GM23338 (cell line): ENCODE data around the gene AFAP1L2. TPM values are rescaled to one million over a fixed set of nuclear protein-coding genes. Genes with fewer than 3 reads are reported as not detected.

Source experiments
- ATAC-seq: fragments of 200-7000 bp; cut with Tn5 transposase; 3 replicates; pipeline ENCODE4 v1.9.1; 2020
- DNase-seq: peaks from one replicate; pipeline ENCODE4 v3.0.0-alpha.2; 2015; ENCODE audit warnings: low spot score
- H2AFZ ChIP-seq: fragments of 200-600 bp; sonication (generic); 2 replicates; pipeline ENCODE4 v1.8.0; 2016; ENCODE audit warnings: antibody characterized with exemption, mild to moderate bottlenecking, moderate library complexity
- H3F3A ChIP-seq: fragments of 200-600 bp; sonication (generic); replicated peaks from 2 replicates; pipeline ENCODE4 v1.8.0; 2017; ENCODE audit warnings: antibody characterized with exemption, mixed run types, low read depth
- H3K27ac ChIP-seq: fragments of 200-600 bp; sonication (generic); 2 replicates; pipeline ENCODE4 v1.6.1; 2016; ENCODE audit warnings: low read depth
- H3K27me3 ChIP-seq: fragments of 200-600 bp; sonication (generic); 2 replicates; pipeline ENCODE4 v1.8.0; 2016; ENCODE audit warnings: mild to moderate bottlenecking, mixed run types, moderate library complexity; ENCODE audit not compliant: insufficient read depth
- H3K36me3 ChIP-seq: fragments of 200-600 bp; sonication (generic); 2 replicates; pipeline ENCODE4 v1.8.0; 2016; ENCODE audit warnings: mild to moderate bottlenecking; ENCODE audit not compliant: insufficient read depth
- H3K4me1 ChIP-seq: fragments of 200-600 bp; sonication (generic); 2 replicates; pipeline ENCODE4 v1.8.0; 2016; ENCODE audit warnings: mild to moderate bottlenecking, moderate library complexity; ENCODE audit not compliant: insufficient read depth
- H3K4me2 ChIP-seq: fragments of 200-600 bp; sonication (generic); 2 replicates; pipeline ENCODE4 v1.7.1; 2017; ENCODE audit warnings: mixed run types
- H3K4me3 ChIP-seq: fragments of 200-600 bp; sonication (generic); 2 replicates; pipeline ENCODE4 v1.6.1; 2016; ENCODE audit warnings: mixed run types
- H3K79me2 ChIP-seq: fragments of 200-600 bp; sonication (generic); replicated peaks from 2 replicates; pipeline ENCODE4 v1.8.0; 2017; ENCODE audit warnings: mild to moderate bottlenecking; ENCODE audit not compliant: insufficient read depth
- H3K9me2 ChIP-seq: fragments of 200-600 bp; sonication (generic); 2 replicates; pipeline ENCODE4 v1.8.0; 2017; ENCODE audit not compliant: insufficient read depth
- H4K20me1 ChIP-seq: fragments of 200-600 bp; sonication (generic); replicated peaks from 2 replicates; pipeline ENCODE4 v1.8.0; 2017; ENCODE audit warnings: mild to moderate bottlenecking; ENCODE audit not compliant: insufficient read depth
- H3K27ac Mint-ChIP-seq: 2 replicates; pipeline ENCODE4 v1.8.0; 2020; ENCODE audit warnings: inconsistent platforms, mild to moderate bottlenecking, moderate library complexity, mixed read lengths
- H3K27me3 Mint-ChIP-seq: 3 replicates; pipeline ENCODE4 v1.8.0; 2022; ENCODE audit warnings: low read depth, mild to moderate bottlenecking, moderate library complexity, mixed read lengths, inconsistent platforms; ENCODE audit not compliant: insufficient read depth, poor library complexity
- H3K36me3 Mint-ChIP-seq: 3 replicates; pipeline ENCODE4 v1.8.0; 2021; ENCODE audit warnings: low read depth, mild to moderate bottlenecking, inconsistent platforms, moderate library complexity, mixed read lengths
- H3K4me1 Mint-ChIP-seq: 3 replicates; pipeline ENCODE4 v1.8.0; 2020; ENCODE audit warnings: mild to moderate bottlenecking, inconsistent platforms, mixed read lengths
- H3K4me3 Mint-ChIP-seq: 3 replicates; pipeline ENCODE4 v1.8.0; 2021; ENCODE audit warnings: moderate library complexity, mild to moderate bottlenecking, inconsistent platforms, mixed read lengths
- H3K9me3 Mint-ChIP-seq: 3 replicates; pipeline ENCODE4 v1.8.0; 2020; ENCODE audit warnings: moderate library complexity, mild to moderate bottlenecking, inconsistent platforms, mixed read lengths
- CREB1 ChIP-seq: fragments of 250-450 bp; sonication (Bioruptor Pico); IDR thresholded peaks from 2 replicates; pipeline ENCODE4 v1.5.0; 2020; ENCODE audit warnings: low read depth, mild to moderate bottlenecking, moderate library complexity
- CTCF ChIP-seq, 2 experiments: fragments of 200-600 bp in 1 of 2; sonication (generic) in 1 of 2; conservative IDR thresholded peaks; 2 replicates each; pipeline versions ENCODE4 v1.5.1 to v1.6.1; 2016 to 2017; ENCODE audit warnings: antibody characterized with exemption in 2 of 2, low read depth in 2 of 2, mild to moderate bottlenecking in 2 of 2, moderate library complexity in 1 of 2
- ETS1 ChIP-seq: IDR thresholded peaks from 2 replicates; pipeline ENCODE4 v1.6.1; 2016; ENCODE audit warnings: antibody characterized with exemption
- EZH2 ChIP-seq: fragments of 200-600 bp; sonication (generic); IDR thresholded peaks from one replicate; pipeline ENCODE4 v1.8.0; 2017; ENCODE audit warnings: antibody characterized with exemption, mild to moderate bottlenecking, low read depth; ENCODE audit not compliant: unreplicated experiment
- EZH2phosphoT487 ChIP-seq: fragments of 200-600 bp; sonication (generic); IDR thresholded peaks from one replicate; pipeline ENCODE4 v1.8.1; 2018; ENCODE audit warnings: antibody characterized with exemption; ENCODE audit not compliant: unreplicated experiment
- NANOG ChIP-seq: IDR thresholded peaks from 2 replicates; pipeline ENCODE4 v1.6.1; 2016; ENCODE audit warnings: antibody characterized with exemption, borderline replicate concordance
- POLR2AphosphoS5 ChIP-seq: IDR thresholded peaks from 2 replicates; pipeline ENCODE4 v1.6.1; 2016; ENCODE audit warnings: antibody characterized with exemption, low read depth
- REST ChIP-seq: IDR thresholded peaks from one replicate; pipeline ENCODE4 v1.6.1; 2018; ENCODE audit warnings: antibody characterized with exemption; ENCODE audit not compliant: unreplicated experiment
- STAT1 ChIP-seq: IDR thresholded peaks from one replicate; pipeline ENCODE4 v1.6.1; 2016; ENCODE audit warnings: antibody characterized with exemption; ENCODE audit not compliant: unreplicated experiment
- ZNF462 ChIP-seq: fragments of 250-450 bp; sonication (Bioruptor Pico); IDR thresholded peaks from 2 replicates; pipeline ENCODE4 v1.5.0; 2020; ENCODE audit warnings: mild to moderate bottlenecking, moderate library complexity
- polyA plus RNA-seq: library from polyadenylated mRNA; unstranded; fragments of >200 nt; fragmentation: Nextera tagmentation; extraction: Ambion mirVana; gene quantifications from 2 replicates; pipeline ENCODE4 v1.2.1, GENCODE V29; 2016
- total RNA-seq: library from RNA; depleted of rRNA; stranded (reverse); fragments of >200 nt; shearing (Covaris generic); gene quantifications from 2 replicates; pipeline ENCODE4 v1.2.3, GENCODE V29; 2014

Gene AFAP1L2
- total and polyA plus RNA-seq, 2 experiments from 2014 or later, result 2.3 to 6.5 TPM

GRCh38 chr10:114380060-114380459, 24.2 kb downstream of the AFAP1L2 start:
- TF ChIP-seq STAT1 (no peak), CTCF (conservative IDR thresholded peaks at IDR 0.05; ENCODE audit: low read depth in 2 of 2) (no peak), EZH2phosphoT487 (no peak), ETS1 (no peak), REST (no peak), CREB1 (CRISPR knock-in tag) (no peak), ZNF462 (no peak), EZH2 (no peak), POLR2AphosphoS5 (no peak), NANOG (no peak)
- Histone ChIP-seq H3K9me2 (no peaks in the 10 kb centered on the region), H3K27me3 (no peaks in the 10 kb centered on the region), H3K4me3 (no peak overlapping the region), H3K4me2 (no peak overlapping the region), H3F3A (no peaks in the 10 kb centered on the region), H4K20me1 (no peaks in the 10 kb centered on the region), H3K4me1 (no peaks in the 10 kb centered on the region), H3K36me3 (no peaks in the 10 kb centered on the region), H3K27ac (no peak overlapping the region), H2AFZ (no peak overlapping the region), H3K79me2 (no peaks in the 10 kb centered on the region)
- DNase-seq (no peak), ATAC-seq (no peak)
- H3K9me3 Mint-ChIP-seq, result no peaks in the 10 kb centered on the region
- no peaks in the 10 kb centered on the region for H3K27me3 Mint-ChIP-seq
- no peaks in the 10 kb centered on the region for H3K4me1 Mint-ChIP-seq
- H3K27ac Mint-ChIP-seq, result no peak overlapping the region
- H3K36me3 Mint-ChIP-seq, result no peaks in the 10 kb centered on the region
- no peak overlapping the region for H3K4me3 Mint-ChIP-seq
